ENCODE data around the gene BPIFB1.

DNA sequence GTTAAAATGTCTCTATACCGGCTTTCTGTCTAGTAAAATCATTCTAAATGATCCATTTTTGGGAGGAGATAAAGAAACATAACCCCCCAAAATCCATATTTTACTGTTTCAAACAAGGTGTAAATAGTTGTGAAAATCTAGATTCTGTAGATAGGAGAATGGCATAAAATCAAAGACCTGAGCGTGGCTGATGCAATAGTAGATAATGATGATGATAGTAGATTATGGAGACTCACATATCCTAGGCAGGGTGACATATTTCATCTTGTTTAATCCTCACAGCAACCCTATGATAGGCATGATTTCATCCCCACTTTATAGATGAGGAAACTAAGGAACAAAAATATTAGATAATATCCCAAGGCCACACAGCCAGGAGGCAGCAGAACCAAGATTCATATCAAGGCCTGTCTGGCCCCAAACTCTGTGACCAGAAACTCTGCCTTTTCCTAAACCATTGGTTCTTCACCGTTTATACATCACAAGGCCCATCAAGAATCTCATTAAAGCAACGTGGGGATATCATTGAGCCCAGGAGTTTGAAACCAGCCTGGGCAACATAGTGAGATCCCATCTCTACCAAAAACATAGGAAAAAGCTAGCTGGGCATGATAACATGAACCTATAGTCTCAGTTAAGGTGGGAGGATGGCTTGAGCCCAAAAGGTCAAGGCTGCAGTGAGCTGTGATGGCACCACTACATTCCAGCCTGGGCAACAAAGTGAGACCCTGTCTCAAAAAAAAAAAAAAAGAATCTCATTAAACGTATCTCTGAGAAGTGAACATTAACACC lies 55.6 kb downstream of the BPIFB1 start:
- TF ChIP-seq, protein P1, sequence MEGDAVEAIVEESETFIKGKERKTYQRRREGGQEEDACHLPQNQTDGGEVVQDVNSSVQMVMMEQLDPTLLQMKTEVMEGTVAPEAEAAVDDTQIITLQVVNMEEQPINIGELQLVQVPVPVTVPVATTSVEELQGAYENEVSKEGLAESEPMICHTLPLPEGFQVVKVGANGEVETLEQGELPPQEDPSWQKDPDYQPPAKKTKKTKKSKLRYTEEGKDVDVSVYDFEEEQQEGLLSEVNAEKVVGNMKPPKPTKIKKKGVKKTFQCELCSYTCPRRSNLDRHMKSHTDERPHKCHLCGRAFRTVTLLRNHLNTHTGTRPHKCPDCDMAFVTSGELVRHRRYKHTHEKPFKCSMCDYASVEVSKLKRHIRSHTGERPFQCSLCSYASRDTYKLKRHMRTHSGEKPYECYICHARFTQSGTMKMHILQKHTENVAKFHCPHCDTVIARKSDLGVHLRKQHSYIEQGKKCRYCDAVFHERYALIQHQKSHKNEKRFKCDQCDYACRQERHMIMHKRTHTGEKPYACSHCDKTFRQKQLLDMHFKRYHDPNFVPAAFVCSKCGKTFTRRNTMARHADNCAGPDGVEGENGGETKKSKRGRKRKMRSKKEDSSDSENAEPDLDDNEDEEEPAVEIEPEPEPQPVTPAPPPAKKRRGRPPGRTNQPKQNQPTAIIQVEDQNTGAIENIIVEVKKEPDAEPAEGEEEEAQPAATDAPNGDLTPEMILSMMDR (IDR thresholded peaks at IDR 0.05; ENCODE audit: control extremely low read depth in 1 of 3, insufficient read depth in 1 of 3, low read depth in 1 of 3, low read length in 3 of 3): no peak
- TF ChIP-seq TAF1 (IDR thresholded peaks at IDR 0.05; ENCODE audit: low read depth, low read length) (no peak), KDM1A (IDR thresholded peaks at IDR 0.05; ENCODE audit: borderline replicate concordance, low read length) (no peak), TCF12 (IDR thresholded peaks at IDR 0.05; ENCODE audit: low read depth, low read length) (no peak)

All from H1 (cell line).